DND-41 (cell line): ENCODE measurements around the gene MEI1.

ENCODE experiments used
- ATAC-seq: fragments of 200-7000 bp; cut with Tn5 transposase; 3 replicates; pipeline ENCODE4 v1.9.1; 2021; ENCODE audit warnings: low read depth; ENCODE audit not compliant: insufficient read depth
- DNase-seq: peaks from one replicate; pipeline ENCODE4 v3.0.0-alpha.2; 2020
- H2AFZ ChIP-seq: 2 replicates; pipeline ENCODE4 v1.6.0; 2012; ENCODE audit warnings: low read depth, low read length
- H3K27ac ChIP-seq: 2 replicates; pipeline ENCODE4 v1.5.1; 2012; ENCODE audit warnings: low read length, inconsistent platforms
- H3K27me3 ChIP-seq: fragments of 200-600 bp; sonication (generic); 2 replicates; pipeline ENCODE4 v1.6.0; 2012; ENCODE audit warnings: low read length, mild to moderate bottlenecking, inconsistent platforms; ENCODE audit not compliant: insufficient read depth, poor library complexity
- H3K36me3 ChIP-seq: 2 replicates; pipeline ENCODE4 v1.5.1; 2012; ENCODE audit warnings: low read length, inconsistent platforms; ENCODE audit not compliant: insufficient read depth
- H3K4me1 ChIP-seq: 2 replicates; pipeline ENCODE4 v1.5.1; 2012; ENCODE audit warnings: mild to moderate bottlenecking, low read length; ENCODE audit not compliant: insufficient read depth
- H3K4me2 ChIP-seq: 2 replicates; pipeline ENCODE4 v1.6.0; 2012; ENCODE audit warnings: mild to moderate bottlenecking, moderate library complexity, low read length, inconsistent platforms; ENCODE audit not compliant: insufficient read depth
- H3K4me3 ChIP-seq, 2 experiments: fragments of 200-600 bp in 1 of 2; shearing (Covaris generic) in 1 of 2; 2 replicates each; pipeline ENCODE4 v1.5.1; 2012 to 2016; ENCODE audit warnings: inconsistent platforms in 2 of 2, low read length in 2 of 2, mild to moderate bottlenecking in 2 of 2, low read depth in 1 of 2, moderate library complexity in 1 of 2
- H3K79me2 ChIP-seq: 2 replicates; pipeline ENCODE4 v1.6.0; 2012; ENCODE audit warnings: low read length, inconsistent platforms; ENCODE audit not compliant: insufficient read depth
- H3K9ac ChIP-seq: 2 replicates; pipeline ENCODE4 v1.6.0; 2012; ENCODE audit warnings: low read depth, mild to moderate bottlenecking, inconsistent platforms, low read length, moderate library complexity
- H3K9me3 ChIP-seq: 2 replicates; pipeline ENCODE4 v1.5.1; 2012; ENCODE audit warnings: low read length, moderate library complexity, mild to moderate bottlenecking, inconsistent platforms; ENCODE audit not compliant: insufficient read depth, severe bottlenecking
- H4K20me1 ChIP-seq: 2 replicates; pipeline ENCODE4 v1.6.0; 2012; ENCODE audit warnings: low read length; ENCODE audit not compliant: insufficient read depth
- EZH2 ChIP-seq: IDR thresholded peaks from 3 replicates; pipeline ENCODE4 v1.6.1; 2012; ENCODE audit warnings: borderline replicate concordance, low read depth, mild to moderate bottlenecking, moderate library complexity, low read length, inconsistent platforms; ENCODE audit not compliant: severe bottlenecking
- TF ChIP-seq, protein P1 (sequence below): IDR thresholded peaks from 2 replicates; pipeline ENCODE4 v1.5.1; 2012; ENCODE audit warnings: borderline replicate concordance, low read length, moderate library complexity, mild to moderate bottlenecking; ENCODE audit not compliant: poor library complexity, severe bottlenecking; ENCODE audit errors: extremely low read depth

MEI1 gene

DNA sequence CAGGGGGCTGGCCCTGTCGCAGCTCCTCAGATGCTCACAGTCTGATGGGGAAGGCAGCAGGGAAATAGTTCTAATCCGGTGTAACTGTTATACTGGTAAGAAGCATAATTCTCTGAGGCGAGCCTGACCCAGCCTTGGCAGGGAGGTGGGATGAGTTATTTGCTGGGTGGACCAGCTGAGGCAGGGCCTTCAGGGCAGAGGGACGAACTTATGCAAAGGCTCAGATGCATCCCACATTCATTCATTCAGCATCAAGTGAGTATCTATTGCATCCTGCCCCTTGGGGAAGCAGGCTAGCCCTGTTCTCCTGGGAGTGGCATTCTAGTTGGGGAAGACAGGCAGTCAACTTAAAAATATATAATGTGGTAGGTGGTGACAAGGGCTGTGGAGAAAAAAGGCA, 120.0 kb downstream of the MEI1 start:
- no peak overlapping the region for H3K4me2 ChIP-seq

GRCh38 chr22:41820447-41820846, 121.1 kb downstream of the MEI1 start:
- DNase-seq: no peak
- TF ChIP-seq, protein P1, sequence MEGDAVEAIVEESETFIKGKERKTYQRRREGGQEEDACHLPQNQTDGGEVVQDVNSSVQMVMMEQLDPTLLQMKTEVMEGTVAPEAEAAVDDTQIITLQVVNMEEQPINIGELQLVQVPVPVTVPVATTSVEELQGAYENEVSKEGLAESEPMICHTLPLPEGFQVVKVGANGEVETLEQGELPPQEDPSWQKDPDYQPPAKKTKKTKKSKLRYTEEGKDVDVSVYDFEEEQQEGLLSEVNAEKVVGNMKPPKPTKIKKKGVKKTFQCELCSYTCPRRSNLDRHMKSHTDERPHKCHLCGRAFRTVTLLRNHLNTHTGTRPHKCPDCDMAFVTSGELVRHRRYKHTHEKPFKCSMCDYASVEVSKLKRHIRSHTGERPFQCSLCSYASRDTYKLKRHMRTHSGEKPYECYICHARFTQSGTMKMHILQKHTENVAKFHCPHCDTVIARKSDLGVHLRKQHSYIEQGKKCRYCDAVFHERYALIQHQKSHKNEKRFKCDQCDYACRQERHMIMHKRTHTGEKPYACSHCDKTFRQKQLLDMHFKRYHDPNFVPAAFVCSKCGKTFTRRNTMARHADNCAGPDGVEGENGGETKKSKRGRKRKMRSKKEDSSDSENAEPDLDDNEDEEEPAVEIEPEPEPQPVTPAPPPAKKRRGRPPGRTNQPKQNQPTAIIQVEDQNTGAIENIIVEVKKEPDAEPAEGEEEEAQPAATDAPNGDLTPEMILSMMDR: no peak
- no peak for TF ChIP-seq EZH2
- no peak overlapping the region for H3K4me2 ChIP-seq
- no peaks in the 10 kb centered on the region for H3K79me2 ChIP-seq
- H3K27me3 ChIP-seq: no peaks in the 10 kb centered on the region
- H3K4me3 ChIP-seq: no peak overlapping the region
- H3K36me3 ChIP-seq: peaks cover 48% of the 10 kb centered on the region
- 0 out of 2 replicates have a peak, but pooled peaks cover 5% of the 10 kb centered on the region for H4K20me1 ChIP-seq
- no peak for ATAC-seq
- no peaks in the 10 kb centered on the region for H3K9me3 ChIP-seq
- no peak overlapping the region for H3K9ac ChIP-seq
- H3K27ac ChIP-seq: no peak overlapping the region
- H2AFZ ChIP-seq: no peak overlapping the region
- H3K4me1 ChIP-seq: no peaks in the 10 kb centered on the region

More for the DNA sequence above, 120.0 kb downstream of the MEI1 start:
- ATAC-seq (no peak), DNase-seq (no peak)
- Histone ChIP-seq H3K9me3 (no peaks in the 10 kb centered on the region), H3K27me3 (no peaks in the 10 kb centered on the region), H3K4me1 (no peaks in the 10 kb centered on the region), H3K79me2 (no peaks in the 10 kb centered on the region), H3K27ac (no peak overlapping the region), H3K9ac (no peak overlapping the region), H4K20me1 (0 out of 2 replicates have a peak, but pooled peaks cover 5% of the 10 kb centered on the region), H2AFZ (no peak overlapping the region), H3K36me3 (peaks cover 53% of the 10 kb centered on the region), H3K4me3 (no peak overlapping the region)
- TF ChIP-seq, protein P1: no peak
- no peak for TF ChIP-seq EZH2

GRCh38 chr22:41821471-41822316, 122.4 kb downstream of the MEI1 start:
- H3K36me3 ChIP-seq: peaks cover 50% of the 10 kb centered on the region
- no peak overlapping the region for H3K4me3 ChIP-seq
- no peak overlapping the region for H3K4me2 ChIP-seq
- 0 out of 2 replicates have a peak, but pooled peaks cover 5% of the 10 kb centered on the region for H4K20me1 ChIP-seq
- TF ChIP-seq, protein P1: no peak
- no peak for TF ChIP-seq EZH2
- H3K27ac ChIP-seq: peak overlapping the region; percentile 9; the same call in 1 of the 2 replicates
- ATAC-seq: no peak
- H3K27me3 ChIP-seq: no peaks in the 10 kb centered on the region
- no peak overlapping the region for H2AFZ ChIP-seq
- H3K79me2 ChIP-seq: no peaks in the 10 kb centered on the region
- H3K9ac ChIP-seq: no peak overlapping the region
- H3K9me3 ChIP-seq: no peaks in the 10 kb centered on the region
- no peak for DNase-seq
- H3K4me1 ChIP-seq: no peaks in the 10 kb centered on the region
